ENCODE data around the gene CHCHD10. TPM values are rescaled to one million over a fixed set of nuclear protein-coding genes. Genes with fewer than 3 reads are reported as not detected.

The CHCHD10 gene
- total RNA-seq, 1 donor from 2014 or later, result 60.9 TPM

DNA sequence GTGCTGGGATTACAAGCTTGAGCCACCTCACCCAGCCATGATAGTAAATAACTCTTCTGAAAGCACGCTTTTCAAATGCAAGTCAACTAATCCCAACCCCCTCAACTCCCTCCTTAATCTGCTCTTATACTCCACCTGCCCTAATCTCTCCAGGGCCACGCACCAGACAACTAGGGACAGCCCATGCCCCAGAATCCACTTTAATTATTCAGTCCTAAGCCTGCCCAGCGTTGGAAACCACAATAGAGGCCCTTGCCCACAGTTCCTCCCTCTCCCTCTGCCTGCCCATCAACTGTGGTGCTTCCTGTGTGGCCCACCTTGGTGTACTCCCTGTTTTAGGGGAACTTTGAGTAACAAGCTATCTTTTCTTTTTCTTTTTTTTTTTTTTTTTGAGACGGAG is 10.9 kb downstream of the CHCHD10 start:
- Mint-ChIP-seq H3K9me3 (ENCODE audit: unreplicated experiment) (no peaks in the 10 kb centered on the region), H3K27ac (ENCODE audit: unreplicated experiment) (no peak overlapping the region), H3K4me3 (ENCODE audit: unreplicated experiment) (no peak overlapping the region), H3K36me3 (ENCODE audit: low read depth, unreplicated experiment) (no peaks in the 10 kb centered on the region), H3K4me1 (ENCODE audit: low read depth, unreplicated experiment) (no peaks in the 10 kb centered on the region), H3K27me3 (ENCODE audit: low read depth, unreplicated experiment) (no peaks in the 10 kb centered on the region)
- no peak for DNase-seq (ENCODE audit: low read depth)
- no peak overlapping the region for H3K9ac ChIP-seq (ENCODE audit: low read length)
- H3K27me3 ChIP-seq (ENCODE audit: insufficient read depth, low read length), result no peaks in the 10 kb centered on the region
- H3K4me3 ChIP-seq (ENCODE audit: insufficient read depth, low read depth, low read length), result no peak overlapping the region
- no peak overlapping the region for H2AFZ ChIP-seq (ENCODE audit: low read depth, low read length)
- no peaks in the 10 kb centered on the region for H4K20me1 ChIP-seq (ENCODE audit: insufficient read depth, low read length)
- TF ChIP-seq, protein P1, sequence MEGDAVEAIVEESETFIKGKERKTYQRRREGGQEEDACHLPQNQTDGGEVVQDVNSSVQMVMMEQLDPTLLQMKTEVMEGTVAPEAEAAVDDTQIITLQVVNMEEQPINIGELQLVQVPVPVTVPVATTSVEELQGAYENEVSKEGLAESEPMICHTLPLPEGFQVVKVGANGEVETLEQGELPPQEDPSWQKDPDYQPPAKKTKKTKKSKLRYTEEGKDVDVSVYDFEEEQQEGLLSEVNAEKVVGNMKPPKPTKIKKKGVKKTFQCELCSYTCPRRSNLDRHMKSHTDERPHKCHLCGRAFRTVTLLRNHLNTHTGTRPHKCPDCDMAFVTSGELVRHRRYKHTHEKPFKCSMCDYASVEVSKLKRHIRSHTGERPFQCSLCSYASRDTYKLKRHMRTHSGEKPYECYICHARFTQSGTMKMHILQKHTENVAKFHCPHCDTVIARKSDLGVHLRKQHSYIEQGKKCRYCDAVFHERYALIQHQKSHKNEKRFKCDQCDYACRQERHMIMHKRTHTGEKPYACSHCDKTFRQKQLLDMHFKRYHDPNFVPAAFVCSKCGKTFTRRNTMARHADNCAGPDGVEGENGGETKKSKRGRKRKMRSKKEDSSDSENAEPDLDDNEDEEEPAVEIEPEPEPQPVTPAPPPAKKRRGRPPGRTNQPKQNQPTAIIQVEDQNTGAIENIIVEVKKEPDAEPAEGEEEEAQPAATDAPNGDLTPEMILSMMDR (IDR thresholded peaks at IDR 0.05; ENCODE audit: insufficient read depth, low read depth, low read length), result no peak
- TF ChIP-seq EZH2 (IDR thresholded peaks at IDR 0.05; ENCODE audit: insufficient read depth, low read length), result no peak
- H3K27ac ChIP-seq (ENCODE audit: low read depth, low read length), result no peak overlapping the region
- H3K79me2 ChIP-seq (ENCODE audit: insufficient read depth, low read length), result no peaks in the 10 kb centered on the region
- no peak for FAIRE-seq
- H3K4me1 ChIP-seq (ENCODE audit: insufficient read depth, low read length), result no peaks in the 10 kb centered on the region
- H3K4me2 ChIP-seq (ENCODE audit: low read length), result no peak overlapping the region
- H3K36me3 ChIP-seq (ENCODE audit: insufficient read depth, low read length), result no peaks in the 10 kb centered on the region
- no peaks in the 10 kb centered on the region for H3K9me3 ChIP-seq (ENCODE audit: insufficient read depth, low read depth, low read length)

DNA sequence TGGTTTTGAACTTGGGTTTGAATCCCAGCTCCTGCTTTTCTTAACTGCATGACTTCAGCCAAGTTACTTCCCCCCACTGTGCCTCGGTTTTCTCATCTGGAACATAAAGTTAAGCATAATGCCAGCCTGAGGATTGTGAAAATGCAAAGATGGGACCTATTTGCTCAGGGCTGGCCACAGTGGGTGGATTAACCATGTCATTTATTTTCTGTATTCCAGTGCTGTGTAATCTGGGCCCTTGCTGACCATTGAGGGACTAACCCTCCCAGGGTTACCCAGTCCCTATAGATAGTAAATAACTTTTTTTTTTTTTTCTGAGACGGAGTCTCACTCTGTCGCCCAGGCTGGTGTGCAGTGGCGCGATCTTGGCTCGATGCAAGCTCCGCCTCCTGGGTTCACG is 12.1 kb downstream of the CHCHD10 start:
- Mint-ChIP-seq H3K27me3 (ENCODE audit: low read depth, unreplicated experiment) (no peaks in the 10 kb centered on the region), H3K27ac (ENCODE audit: unreplicated experiment) (no peak overlapping the region), H3K4me3 (ENCODE audit: unreplicated experiment) (no peak overlapping the region), H3K36me3 (ENCODE audit: low read depth, unreplicated experiment) (no peaks in the 10 kb centered on the region), H3K9me3 (ENCODE audit: unreplicated experiment) (no peaks in the 10 kb centered on the region), H3K4me1 (ENCODE audit: low read depth, unreplicated experiment) (no peaks in the 10 kb centered on the region)
- Histone ChIP-seq H3K4me2 (ENCODE audit: low read length) (no peak overlapping the region), H2AFZ (ENCODE audit: low read depth, low read length) (no peak overlapping the region), H4K20me1 (ENCODE audit: insufficient read depth, low read length) (no peaks in the 10 kb centered on the region), H3K4me1 (ENCODE audit: insufficient read depth, low read length) (no peaks in the 10 kb centered on the region), H3K79me2 (ENCODE audit: insufficient read depth, low read length) (no peaks in the 10 kb centered on the region), H3K9me3 (ENCODE audit: insufficient read depth, low read depth, low read length) (no peaks in the 10 kb centered on the region), H3K4me3 (ENCODE audit: insufficient read depth, low read depth, low read length) (no peak overlapping the region), H3K9ac (ENCODE audit: low read length) (no peak overlapping the region), H3K27me3 (ENCODE audit: insufficient read depth, low read length) (no peaks in the 10 kb centered on the region), H3K27ac (ENCODE audit: low read depth, low read length) (no peak overlapping the region), H3K36me3 (ENCODE audit: insufficient read depth, low read length) (no peaks in the 10 kb centered on the region)
- TF ChIP-seq EZH2 (IDR thresholded peaks at IDR 0.05; ENCODE audit: insufficient read depth, low read length), result no peak
- TF ChIP-seq, protein P1 (IDR thresholded peaks at IDR 0.05; ENCODE audit: insufficient read depth, low read depth, low read length), result no peak
- FAIRE-seq (no peak), DNase-seq (ENCODE audit: low read depth) (no peak)

DNA sequence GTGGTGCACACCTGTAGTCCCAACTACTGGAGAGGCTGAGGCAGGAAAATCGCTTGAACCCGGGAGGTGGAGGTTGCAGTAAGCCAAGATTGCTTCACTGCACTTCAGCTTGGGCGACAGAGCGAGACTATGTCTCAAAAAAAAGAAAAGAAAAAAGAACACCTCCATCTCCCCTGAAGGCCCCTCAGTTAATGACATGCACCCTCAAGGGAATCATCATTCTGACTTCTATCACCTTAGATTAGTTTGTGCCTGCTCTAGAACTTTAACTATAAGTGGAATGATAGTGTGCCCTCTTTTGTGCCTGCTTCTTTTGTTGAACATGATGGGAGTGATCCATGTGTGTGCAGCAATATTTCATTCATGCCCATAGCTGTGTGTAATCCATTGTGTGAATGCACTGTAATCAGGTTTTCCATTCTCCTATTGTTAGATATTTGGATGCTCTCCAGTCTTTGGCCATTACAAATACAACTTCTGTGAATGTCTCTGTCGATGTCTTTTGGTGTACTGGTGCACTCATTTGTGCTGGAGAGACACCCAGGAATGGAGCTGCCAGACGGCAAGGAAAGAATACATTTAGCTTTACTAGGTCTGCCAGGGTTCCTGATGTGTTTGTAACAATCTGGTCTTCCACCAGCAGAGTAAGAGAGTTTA is 12.7 kb downstream of the CHCHD10 start:
- H3K9me3 Mint-ChIP-seq (ENCODE audit: unreplicated experiment), result no peaks in the 10 kb centered on the region
- H3K4me3 Mint-ChIP-seq (ENCODE audit: unreplicated experiment), result no peak overlapping the region
- H3K4me1 Mint-ChIP-seq (ENCODE audit: low read depth, unreplicated experiment), result no peaks in the 10 kb centered on the region
- H3K27me3 Mint-ChIP-seq (ENCODE audit: low read depth, unreplicated experiment), result no peaks in the 10 kb centered on the region
- H3K79me2 ChIP-seq (ENCODE audit: insufficient read depth, low read length), result peaks cover under 1% of the 10 kb centered on the region
- TF ChIP-seq, protein P1 (IDR thresholded peaks at IDR 0.05; ENCODE audit: insufficient read depth, low read depth, low read length), result no peak
- TF ChIP-seq EZH2 (IDR thresholded peaks at IDR 0.05; ENCODE audit: insufficient read depth, low read length), result no peak
- H3K4me2 ChIP-seq (ENCODE audit: low read length), result no peak overlapping the region
- no peak overlapping the region for H3K27ac ChIP-seq (ENCODE audit: low read depth, low read length)
- no peaks in the 10 kb centered on the region for H3K36me3 Mint-ChIP-seq (ENCODE audit: low read depth, unreplicated experiment)
- peak overlapping the region; percentile 47 for H3K27ac Mint-ChIP-seq (ENCODE audit: unreplicated experiment)
- no peaks in the 10 kb centered on the region for H3K36me3 ChIP-seq (ENCODE audit: insufficient read depth, low read length)
- no peak overlapping the region for H3K9ac ChIP-seq (ENCODE audit: low read length)
- H4K20me1 ChIP-seq (ENCODE audit: insufficient read depth, low read length), result no peaks in the 10 kb centered on the region
- H3K27me3 ChIP-seq (ENCODE audit: insufficient read depth, low read length), result no peaks in the 10 kb centered on the region
- DNase-seq (ENCODE audit: low read depth) (no peak), FAIRE-seq (no peak)
- no peak overlapping the region for H2AFZ ChIP-seq (ENCODE audit: low read depth, low read length)
- no peaks in the 10 kb centered on the region for H3K9me3 ChIP-seq (ENCODE audit: insufficient read depth, low read depth, low read length)
- peaks cover 3% of the 10 kb centered on the region for H3K4me1 ChIP-seq (ENCODE audit: insufficient read depth, low read length)
- no peak overlapping the region for H3K4me3 ChIP-seq (ENCODE audit: insufficient read depth, low read depth, low read length)
